Effector memory CD8-positive, alpha-beta T cell (primary cell): ENCODE data around the gene AOAH.

Experiments
- ATAC-seq: fragments of 150-1000 bp; cut with Tn5 transposase; replicated peaks from 2 replicates; pipeline ENCODE4 v1.10.0; 2021; ENCODE audit warnings: mild to moderate bottlenecking, moderate library complexity
- DNase-seq, 3 experiments: peaks; one replicate each; pipeline ENCODE4 v3.0.0; 2021
- H3K27ac Mint-ChIP-seq, 2 donors: one replicate each; pipeline ENCODE4 v1.8.0; 2022; ENCODE audit warnings: mild to moderate bottlenecking in 2 of 2, mixed read lengths in 2 of 2, moderate library complexity in 2 of 2
- H3K27me3 Mint-ChIP-seq, 2 donors: one replicate each; pipeline ENCODE4 v1.8.0; 2022; ENCODE audit warnings: mixed read lengths in 2 of 2
- H3K36me3 Mint-ChIP-seq: one replicate; pipeline ENCODE4 v1.8.0; 2022; ENCODE audit warnings: mild to moderate bottlenecking, moderate library complexity, mixed read lengths; ENCODE audit not compliant: insufficient read depth
- H3K4me1 Mint-ChIP-seq, 2 donors: one replicate each; pipeline ENCODE4 v1.8.0; 2022; ENCODE audit warnings: low read depth in 2 of 2, mixed read lengths in 2 of 2
- H3K4me3 Mint-ChIP-seq, 2 donors: one replicate each; pipeline ENCODE4 v1.8.0; 2022; ENCODE audit warnings: mild to moderate bottlenecking in 2 of 2, mixed read lengths in 2 of 2, moderate library complexity in 2 of 2
- H3K9me3 Mint-ChIP-seq, 2 donors: one replicate each; pipeline ENCODE4 v1.8.0; 2022; ENCODE audit warnings: mixed read lengths in 2 of 2

The AOAH gene

DNA sequence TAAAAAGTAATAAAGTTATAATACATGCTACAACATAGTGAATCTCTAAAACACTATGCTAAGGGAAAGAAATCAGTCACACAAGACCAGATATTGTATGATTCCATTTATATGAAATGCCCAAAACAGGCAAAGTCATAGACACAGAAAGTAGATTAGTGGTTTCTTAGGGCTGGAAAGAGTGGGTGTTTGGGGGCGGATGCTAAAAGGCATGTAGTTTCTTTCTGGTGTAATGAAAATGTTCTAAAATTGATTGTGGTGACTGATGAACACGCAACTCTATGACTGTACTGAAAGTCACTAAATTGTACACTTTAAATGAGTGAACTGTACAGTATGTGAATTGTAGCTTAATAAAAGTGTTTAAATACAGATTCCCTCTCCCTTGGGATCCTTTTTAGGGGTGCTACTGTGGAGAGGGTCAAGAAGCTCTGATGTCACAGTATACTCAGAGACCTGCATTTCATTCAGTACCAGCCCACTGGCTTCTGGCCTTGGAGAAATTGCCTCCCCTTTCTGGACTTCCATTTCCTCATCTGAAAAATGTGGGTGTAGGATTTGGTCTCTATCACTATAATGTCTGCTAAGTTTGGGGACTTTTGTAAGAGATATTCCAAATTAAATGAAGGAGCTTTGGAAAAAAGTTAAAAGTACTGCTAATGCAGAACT lies 46.4 kb downstream of the AOAH start:
- H3K27me3 Mint-ChIP-seq = no peaks in the 10 kb centered on the region
- H3K9me3 Mint-ChIP-seq = no peaks in the 10 kb centered on the region
- H3K4me3 Mint-ChIP-seq = peak overlapping the region; percentile 60 to 73
- DNase-seq (no peak), ATAC-seq (peak; percentile 69)
- peak overlapping the region; percentile 83 to 93 for H3K27ac Mint-ChIP-seq
- H3K36me3 Mint-ChIP-seq = peaks cover 25% of the 10 kb centered on the region
- H3K4me1 Mint-ChIP-seq = peaks cover 32 to 66% of the 10 kb centered on the region in 2 donors

DNA sequence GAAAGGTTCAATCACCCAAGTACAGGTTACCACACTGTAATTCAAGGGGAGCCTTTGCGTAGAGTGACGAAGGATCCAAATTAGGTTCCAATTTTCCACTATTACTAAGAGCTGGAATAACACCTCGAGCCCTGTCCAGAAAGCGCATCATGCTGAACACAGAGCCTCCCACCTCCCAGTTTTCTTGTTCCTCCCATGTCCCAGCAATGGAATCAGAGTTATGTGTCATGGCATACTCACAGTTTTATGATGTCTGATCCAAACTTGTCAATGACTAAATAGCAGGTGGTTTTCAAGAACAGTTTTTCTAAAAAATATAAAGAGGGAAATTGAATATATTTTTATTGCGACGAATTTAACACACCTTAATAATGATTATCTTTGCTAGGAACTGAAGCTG lies 50.6 kb downstream of the AOAH start:
- H3K27ac Mint-ChIP-seq = no peak overlapping the region
- H3K36me3 Mint-ChIP-seq = peaks cover 32% of the 10 kb centered on the region
- ATAC-seq = no peak
- H3K27me3 Mint-ChIP-seq = no peaks in the 10 kb centered on the region
- no peaks in the 10 kb centered on the region for H3K9me3 Mint-ChIP-seq
- H3K4me3 Mint-ChIP-seq = no peak overlapping the region
- DNase-seq = no peak
- H3K4me1 Mint-ChIP-seq = peaks cover 31 to 76% of the 10 kb centered on the region in 2 donors

GRCh38 chr7:36671432-36671829 lies 52.9 kb downstream of the AOAH start:
- Mint-ChIP-seq H3K9me3 (no peaks in the 10 kb centered on the region), H3K27ac (peak overlapping the region in 1 of 2 donors; percentile 82), H3K4me3 (no peak overlapping the region), H3K4me1 (peaks cover 18 to 74% of the 10 kb centered on the region in 2 donors), H3K36me3 (peaks cover 33% of the 10 kb centered on the region), H3K27me3 (no peaks in the 10 kb centered on the region)
- DNase-seq = no peak
- no peak for ATAC-seq

- Mint-ChIP-seq H3K27me3 (no peaks in the 10 kb centered on the region), H3K27ac (peak overlapping the region; percentile 73 to 75), H3K4me3 (peak overlapping the region; percentile 41 to 62), H3K4me1 (peaks cover 17 to 70% of the 10 kb centered on the region in 2 donors), H3K9me3 (no peaks in the 10 kb centered on the region), H3K36me3 (peaks cover 33% of the 10 kb centered on the region)
- DNase-seq (peak; percentile 62 to 70 (median 66)), ATAC-seq (peak; percentile 94)
These were observed 53.5 kb downstream of the AOAH start for GRCh38 chr7:36670585-36671431.

DNA sequence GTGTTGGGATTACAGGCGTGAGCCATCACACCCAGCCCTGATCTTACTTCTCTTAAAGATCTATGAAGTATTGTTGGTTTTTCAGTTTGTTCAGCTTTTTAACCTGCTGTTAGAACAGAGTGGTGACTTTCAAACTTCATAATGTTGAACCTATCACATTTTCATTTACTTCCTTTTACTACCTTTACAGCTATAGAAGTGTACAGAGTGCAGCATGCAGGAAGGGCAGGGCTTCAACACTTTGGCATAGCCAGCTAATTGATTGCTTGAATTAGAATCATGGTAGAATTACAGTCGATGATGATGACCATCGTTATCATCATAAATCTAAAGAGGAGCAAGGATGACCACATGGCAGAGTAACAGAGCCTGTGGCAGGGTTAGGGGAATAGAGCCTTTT lies 55.5 kb downstream of the AOAH start:
- Mint-ChIP-seq H3K4me1 (peaks cover 12 to 76% of the 10 kb centered on the region in 2 donors), H3K4me3 (peak overlapping the region in 1 of 2 donors; percentile 51), H3K27me3 (no peaks in the 10 kb centered on the region), H3K36me3 (peaks cover 31% of the 10 kb centered on the region), H3K9me3 (no peaks in the 10 kb centered on the region), H3K27ac (peak overlapping the region; percentile 26 to 86)
- DNase-seq (no peak), ATAC-seq (no peak)

DNA sequence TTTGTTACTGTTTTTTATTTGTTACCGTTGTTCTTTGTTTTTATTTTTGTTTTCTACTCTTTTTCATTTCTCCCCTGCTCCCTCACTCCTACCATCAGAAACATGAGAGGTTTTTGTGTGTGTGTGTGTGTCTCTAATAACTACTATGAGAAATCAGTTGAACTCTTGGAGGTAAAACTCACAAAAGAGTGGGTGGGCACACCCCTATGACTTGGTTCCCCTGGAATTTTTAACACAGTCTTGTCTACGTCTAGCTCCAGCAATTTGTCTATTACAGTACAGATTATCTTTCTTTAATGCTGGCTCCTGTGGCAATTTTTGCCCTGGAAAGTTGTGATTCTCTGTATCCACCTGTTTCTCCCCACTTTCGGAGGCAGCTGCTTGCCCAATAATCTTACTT lies 56.2 kb downstream of the AOAH start:
- peaks cover 12 to 77% of the 10 kb centered on the region in 2 donors for H3K4me1 Mint-ChIP-seq
- peak overlapping the region; percentile 26 to 86 for H3K27ac Mint-ChIP-seq
- H3K4me3 Mint-ChIP-seq = no peak overlapping the region
- DNase-seq = no peak
- H3K27me3 Mint-ChIP-seq = no peaks in the 10 kb centered on the region
- ATAC-seq = no peak
- H3K9me3 Mint-ChIP-seq = no peaks in the 10 kb centered on the region
- peaks cover 25% of the 10 kb centered on the region for H3K36me3 Mint-ChIP-seq

- Mint-ChIP-seq H3K4me1 (peaks cover 12 to 80% of the 10 kb centered on the region in 2 donors), H3K36me3 (peaks cover 23% of the 10 kb centered on the region), H3K4me3 (no peak overlapping the region), H3K27me3 (no peaks in the 10 kb centered on the region), H3K9me3 (no peaks in the 10 kb centered on the region), H3K27ac (peak overlapping the region in 1 of 2 donors; percentile 86)
- DNase-seq (no peak), ATAC-seq (no peak)
These were observed 57.1 kb downstream of the AOAH start for GRCh38 chr7:36667007-36667745.

DNA sequence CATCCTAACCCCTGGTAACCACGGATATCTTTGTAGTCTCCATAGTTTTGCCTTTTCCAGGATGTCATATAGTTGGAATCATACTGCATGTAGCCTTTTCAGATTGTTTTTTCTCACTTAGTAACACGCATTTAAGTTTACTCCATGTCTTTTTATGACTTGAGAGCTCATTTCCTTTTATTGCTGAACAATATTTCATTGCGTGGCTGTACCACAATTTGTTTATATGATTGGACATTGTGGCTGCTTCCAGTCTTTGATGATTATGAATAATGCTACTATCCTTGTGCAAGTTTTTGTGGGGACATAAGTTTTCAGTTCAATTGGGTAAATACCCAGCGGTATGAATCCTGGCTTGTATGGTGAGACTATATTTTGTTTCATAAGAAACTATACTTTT lies 60.8 kb downstream of the AOAH start:
- Mint-ChIP-seq H3K4me3 (no peak overlapping the region), H3K9me3 (no peaks in the 10 kb centered on the region), H3K4me1 (peaks cover 4 to 79% of the 10 kb centered on the region in 2 donors), H3K27ac (peak overlapping the region in 1 of 2 donors; percentile 92), H3K27me3 (no peaks in the 10 kb centered on the region), H3K36me3 (peaks cover 8% of the 10 kb centered on the region)
- ATAC-seq = no peak
- DNase-seq = no peak

- no peaks in the 10 kb centered on the region for H3K9me3 Mint-ChIP-seq
- no peak for DNase-seq
- peaks cover 8 to 78% of the 10 kb centered on the region in 2 donors for H3K4me1 Mint-ChIP-seq
- H3K27ac Mint-ChIP-seq = peak overlapping the region; percentile 79 to 92
- no peak for ATAC-seq
- H3K36me3 Mint-ChIP-seq = peaks cover 4% of the 10 kb centered on the region
- peak overlapping the region in 1 of 2 donors; percentile 32 for H3K4me3 Mint-ChIP-seq
- no peaks in the 10 kb centered on the region for H3K27me3 Mint-ChIP-seq
These were observed 63.0 kb downstream of the AOAH start for GRCh38 chr7:36661135-36661840.

- peak overlapping the region; percentile 0 to 89 for H3K27ac Mint-ChIP-seq
- H3K9me3 Mint-ChIP-seq = no peaks in the 10 kb centered on the region
- ATAC-seq (no peak), DNase-seq (no peak)
- no peak overlapping the region for H3K4me3 Mint-ChIP-seq
- peaks cover 9% of the 10 kb centered on the region for H3K36me3 Mint-ChIP-seq
- no peaks in the 10 kb centered on the region for H3K27me3 Mint-ChIP-seq
- peaks cover 15 to 83% of the 10 kb centered on the region in 2 donors for H3K4me1 Mint-ChIP-seq
These were observed 64.5 kb downstream of the AOAH start for GRCh38 chr7:36659638-36660341.

GRCh38 chr7:36659172-36659516 lies 65.2 kb downstream of the AOAH start:
- no peak overlapping the region for H3K4me3 Mint-ChIP-seq
- ATAC-seq (no peak), DNase-seq (no peak)
- H3K9me3 Mint-ChIP-seq = no peaks in the 10 kb centered on the region
- peaks cover 9% of the 10 kb centered on the region for H3K36me3 Mint-ChIP-seq
- H3K4me1 Mint-ChIP-seq = peaks cover 20 to 84% of the 10 kb centered on the region in 2 donors
- H3K27me3 Mint-ChIP-seq = no peaks in the 10 kb centered on the region
- peak overlapping the region in 1 of 2 donors; percentile 89 for H3K27ac Mint-ChIP-seq

DNA sequence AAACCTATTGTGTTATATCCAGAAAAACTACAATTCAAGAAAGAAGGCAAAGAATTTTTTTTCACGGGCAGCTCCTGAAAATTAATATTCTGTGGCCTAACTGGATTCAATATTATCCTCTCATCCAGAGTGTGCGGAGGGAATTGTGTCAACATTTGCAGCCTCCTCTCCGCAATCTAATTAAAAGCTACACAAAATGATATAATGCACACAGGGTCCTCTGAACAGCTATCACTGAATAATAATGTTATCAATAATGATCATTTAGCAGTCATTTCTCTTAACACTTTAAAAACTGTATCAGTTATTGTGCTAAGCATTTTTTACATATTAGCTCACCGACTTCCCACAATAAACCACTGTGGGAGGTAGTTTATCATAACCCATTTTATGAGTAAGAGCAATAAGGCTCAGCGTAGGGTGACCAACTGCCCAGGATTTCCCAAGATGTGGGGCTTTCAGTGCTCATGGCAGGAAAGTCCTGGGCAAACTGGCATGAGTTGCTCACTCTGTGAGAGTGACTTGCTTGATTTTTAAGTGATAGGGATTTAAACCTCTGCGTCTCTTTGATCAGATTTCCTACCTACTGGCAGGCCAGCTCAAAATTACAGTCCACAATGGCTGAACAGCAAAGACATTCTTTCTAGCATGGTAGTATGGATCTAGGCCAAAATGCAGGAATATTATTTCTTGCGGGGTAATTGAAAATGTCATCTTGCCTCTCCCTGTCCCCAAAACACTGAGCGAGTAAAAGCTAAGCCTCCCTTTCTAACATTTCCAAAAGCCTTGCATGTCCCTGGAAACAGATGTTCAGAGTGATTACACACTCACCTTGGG lies 65.7 kb downstream of the AOAH start:
- Mint-ChIP-seq H3K27ac (peak overlapping the region in 1 of 2 donors; percentile 89), H3K9me3 (no peaks in the 10 kb centered on the region), H3K4me3 (peak overlapping the region in 1 of 2 donors; percentile 65), H3K27me3 (no peaks in the 10 kb centered on the region), H3K36me3 (peaks cover 10% of the 10 kb centered on the region), H3K4me1 (peaks cover 21 to 84% of the 10 kb centered on the region in 2 donors)
- DNase-seq (no peak), ATAC-seq (no peak)
